ENCODE results near the gene ALDH1A3.

ALDH1A3 gene

GRCh38 chr15:100879464-100880138, at the start of gene ALDH1A3:
ALDH1A3 (plus strand) TSS chr15:100879831; CDS start chr15:100879908, 77 bp downstream.
- Histone ChIP-seq H3K4me3 (ENCODE audit: low read length in 2 of 2) (peak within 1 kb of the TSS; percentile 46 to 64), H3K9ac (ENCODE audit: low read length in 2 of 2) (no peak within 1 kb of the TSS), H3K9me3 (ENCODE audit: control insufficient read depth in 2 of 2, low read length in 2 of 2) (no peaks in the 10 kb centered on the region), H3K27ac (ENCODE audit: low read length) (no peak within 1 kb of the TSS), H3K4me1 (ENCODE audit: control insufficient read depth, insufficient read depth, low read length) (peaks cover 6% of the 10 kb centered on the region), H3K27me3 (ENCODE audit: control insufficient read depth in 1 of 2, insufficient read depth in 2 of 2, low read length in 2 of 2) (peaks cover 19 to 32% of the 10 kb centered on the region in 2 donors), H3K36me3 (ENCODE audit: control insufficient read depth in 2 of 2, insufficient read depth in 2 of 2, low read length in 2 of 2) (no peaks in the 10 kb centered on the region)

- H3K27me3 ChIP-seq (ENCODE audit: control insufficient read depth in 1 of 2, insufficient read depth in 2 of 2, low read length in 2 of 2): peaks cover 0 to 2% of the 10 kb centered on the region in 2 donors
- H3K9me3 ChIP-seq (ENCODE audit: control insufficient read depth in 2 of 2, low read length in 2 of 2): peaks cover 2 to 9% of the 10 kb centered on the region in 2 donors
- no peak overlapping the region for H3K9ac ChIP-seq (ENCODE audit: low read length in 2 of 2)
- no peaks in the 10 kb centered on the region for H3K4me1 ChIP-seq (ENCODE audit: control insufficient read depth, insufficient read depth, low read length)
- H3K4me3 ChIP-seq (ENCODE audit: low read length in 2 of 2): no peak overlapping the region
- H3K36me3 ChIP-seq (ENCODE audit: control insufficient read depth in 2 of 2, insufficient read depth in 2 of 2, low read length in 2 of 2): no peaks in the 10 kb centered on the region
- H3K27ac ChIP-seq (ENCODE audit: low read length): no peak overlapping the region
Measured at GRCh38 chr15:100831467-100831866, 48.2 kb upstream of the ALDH1A3 start.

- Histone ChIP-seq H3K9ac (ENCODE audit: low read length in 2 of 2) (no peak overlapping the region), H3K4me3 (ENCODE audit: low read length in 2 of 2) (no peak overlapping the region), H3K36me3 (ENCODE audit: control insufficient read depth in 2 of 2, insufficient read depth in 2 of 2, low read length in 2 of 2) (no peaks in the 10 kb centered on the region), H3K4me1 (ENCODE audit: control insufficient read depth, insufficient read depth, low read length) (no peaks in the 10 kb centered on the region), H3K27ac (ENCODE audit: low read length) (no peak overlapping the region), H3K27me3 (ENCODE audit: control insufficient read depth in 1 of 2, insufficient read depth in 2 of 2, low read length in 2 of 2) (peaks cover 0 to 2% of the 10 kb centered on the region in 2 donors), H3K9me3 (ENCODE audit: control insufficient read depth in 2 of 2, low read length in 2 of 2) (peaks cover 2 to 9% of the 10 kb centered on the region in 2 donors)
Measured at GRCh38 chr15:100832149-100832942, 47.3 kb upstream of the ALDH1A3 start.

GRCh38 chr15:100833417-100834389, 45.9 kb upstream of the ALDH1A3 start:
- H3K4me1 ChIP-seq (ENCODE audit: control insufficient read depth, insufficient read depth, low read length): no peaks in the 10 kb centered on the region
- H3K36me3 ChIP-seq (ENCODE audit: control insufficient read depth in 2 of 2, insufficient read depth in 2 of 2, low read length in 2 of 2): no peaks in the 10 kb centered on the region
- peaks cover 0 to 2% of the 10 kb centered on the region in 2 donors for H3K27me3 ChIP-seq (ENCODE audit: control insufficient read depth in 1 of 2, insufficient read depth in 2 of 2, low read length in 2 of 2)
- H3K9me3 ChIP-seq (ENCODE audit: control insufficient read depth in 2 of 2, low read length in 2 of 2): peaks cover 2 to 4% of the 10 kb centered on the region in 2 donors
- no peak overlapping the region for H3K27ac ChIP-seq (ENCODE audit: low read length)
- no peak overlapping the region for H3K4me3 ChIP-seq (ENCODE audit: low read length in 2 of 2)
- no peak overlapping the region for H3K9ac ChIP-seq (ENCODE audit: low read length in 2 of 2)

- Histone ChIP-seq H3K27ac (ENCODE audit: low read length) (no peak overlapping the region), H3K27me3 (ENCODE audit: control insufficient read depth in 1 of 2, insufficient read depth in 2 of 2, low read length in 2 of 2) (peaks cover 0 to 2% of the 10 kb centered on the region in 2 donors), H3K4me1 (ENCODE audit: control insufficient read depth, insufficient read depth, low read length) (no peaks in the 10 kb centered on the region), H3K36me3 (ENCODE audit: control insufficient read depth in 2 of 2, insufficient read depth in 2 of 2, low read length in 2 of 2) (no peaks in the 10 kb centered on the region), H3K9ac (ENCODE audit: low read length in 2 of 2) (no peak overlapping the region), H3K9me3 (ENCODE audit: control insufficient read depth in 2 of 2, low read length in 2 of 2) (peaks cover 2 to 4% of the 10 kb centered on the region in 2 donors), H3K4me3 (ENCODE audit: low read length in 2 of 2) (no peak overlapping the region)
Measured at GRCh38 chr15:100834731-100835130, 44.9 kb upstream of the ALDH1A3 start.

GRCh38 chr15:100835636-100836035, 44.0 kb upstream of the ALDH1A3 start:
- Histone ChIP-seq H3K9me3 (ENCODE audit: control insufficient read depth in 2 of 2, low read length in 2 of 2) (peaks cover 2 to 4% of the 10 kb centered on the region in 2 donors), H3K4me1 (ENCODE audit: control insufficient read depth, insufficient read depth, low read length) (no peaks in the 10 kb centered on the region), H3K36me3 (ENCODE audit: control insufficient read depth in 2 of 2, insufficient read depth in 2 of 2, low read length in 2 of 2) (no peaks in the 10 kb centered on the region), H3K27ac (ENCODE audit: low read length) (no peak overlapping the region), H3K9ac (ENCODE audit: low read length in 2 of 2) (no peak overlapping the region), H3K27me3 (ENCODE audit: control insufficient read depth in 1 of 2, insufficient read depth in 2 of 2, low read length in 2 of 2) (peaks cover 0 to 2% of the 10 kb centered on the region in 2 donors), H3K4me3 (ENCODE audit: low read length in 2 of 2) (no peak overlapping the region)

GRCh38 chr15:100836501-100836900, 43.1 kb upstream of the ALDH1A3 start:
- peaks cover 0 to 2% of the 10 kb centered on the region in 2 donors for H3K27me3 ChIP-seq (ENCODE audit: control insufficient read depth in 1 of 2, insufficient read depth in 2 of 2, low read length in 2 of 2)
- no peak overlapping the region for H3K4me3 ChIP-seq (ENCODE audit: low read length in 2 of 2)
- H3K9me3 ChIP-seq (ENCODE audit: control insufficient read depth in 2 of 2, low read length in 2 of 2): peaks cover under 1 to 4% of the 10 kb centered on the region in 2 donors
- no peaks in the 10 kb centered on the region for H3K4me1 ChIP-seq (ENCODE audit: control insufficient read depth, insufficient read depth, low read length)
- H3K36me3 ChIP-seq (ENCODE audit: control insufficient read depth in 2 of 2, insufficient read depth in 2 of 2, low read length in 2 of 2): no peaks in the 10 kb centered on the region
- H3K9ac ChIP-seq (ENCODE audit: low read length in 2 of 2): no peak overlapping the region
- no peak overlapping the region for H3K27ac ChIP-seq (ENCODE audit: low read length)

GRCh38 chr15:100841426-100841825, 38.2 kb upstream of the ALDH1A3 start:
- Histone ChIP-seq H3K9ac (ENCODE audit: low read length in 2 of 2) (no peak overlapping the region), H3K4me3 (ENCODE audit: low read length in 2 of 2) (no peak overlapping the region), H3K9me3 (ENCODE audit: control insufficient read depth in 2 of 2, low read length in 2 of 2) (no peaks in the 10 kb centered on the region), H3K4me1 (ENCODE audit: control insufficient read depth, insufficient read depth, low read length) (no peaks in the 10 kb centered on the region), H3K27me3 (ENCODE audit: control insufficient read depth in 1 of 2, insufficient read depth in 2 of 2, low read length in 2 of 2) (peaks cover 0 to 2% of the 10 kb centered on the region in 2 donors), H3K27ac (ENCODE audit: low read length) (no peak overlapping the region), H3K36me3 (ENCODE audit: control insufficient read depth in 2 of 2, insufficient read depth in 2 of 2, low read length in 2 of 2) (no peaks in the 10 kb centered on the region)

- Histone ChIP-seq H3K27me3 (ENCODE audit: control insufficient read depth in 1 of 2, insufficient read depth in 2 of 2, low read length in 2 of 2) (peaks cover 0 to 2% of the 10 kb centered on the region in 2 donors), H3K4me1 (ENCODE audit: control insufficient read depth, insufficient read depth, low read length) (no peaks in the 10 kb centered on the region), H3K27ac (ENCODE audit: low read length) (no peak overlapping the region), H3K4me3 (ENCODE audit: low read length in 2 of 2) (no peak overlapping the region), H3K36me3 (ENCODE audit: control insufficient read depth in 2 of 2, insufficient read depth in 2 of 2, low read length in 2 of 2) (no peaks in the 10 kb centered on the region), H3K9ac (ENCODE audit: low read length in 2 of 2) (no peak overlapping the region), H3K9me3 (ENCODE audit: control insufficient read depth in 2 of 2, low read length in 2 of 2) (no peaks in the 10 kb centered on the region)
Measured at GRCh38 chr15:100842756-100843730, 36.6 kb upstream of the ALDH1A3 start.
